ENCODE results near the gene PAH.

Gene PAH

GRCh38 chr12:102799229-102799628 is 117.8 kb downstream of the PAH start:
- H3K9ac ChIP-seq (ENCODE audit: low read length) = no peak overlapping the region
- no peaks in the 10 kb centered on the region for H3K27me3 ChIP-seq (ENCODE audit: control insufficient read depth, insufficient read depth, low read length)
- no peak overlapping the region for H3K4me3 ChIP-seq (ENCODE audit: low read length)
- no peak overlapping the region for H3K27ac ChIP-seq (ENCODE audit: low read depth, low read length)
- H3K36me3 ChIP-seq (ENCODE audit: control insufficient read depth, insufficient read depth, low read length) = no peaks in the 10 kb centered on the region
- no peaks in the 10 kb centered on the region for H3K4me1 ChIP-seq (ENCODE audit: control insufficient read depth, insufficient read depth, low read length)

GRCh38 chr12:102797528-102797927 is 119.5 kb downstream of the PAH start:
- H3K9ac ChIP-seq (ENCODE audit: low read length) = no peak overlapping the region
- no peaks in the 10 kb centered on the region for H3K36me3 ChIP-seq (ENCODE audit: control insufficient read depth, insufficient read depth, low read length)
- H3K27ac ChIP-seq (ENCODE audit: low read depth, low read length) = no peak overlapping the region
- H3K4me3 ChIP-seq (ENCODE audit: low read length) = no peak overlapping the region
- H3K4me1 ChIP-seq (ENCODE audit: control insufficient read depth, insufficient read depth, low read length) = no peaks in the 10 kb centered on the region
- H3K27me3 ChIP-seq (ENCODE audit: control insufficient read depth, insufficient read depth, low read length) = no peaks in the 10 kb centered on the region

- Histone ChIP-seq H3K27me3 (ENCODE audit: control insufficient read depth, insufficient read depth, low read length) (no peaks in the 10 kb centered on the region), H3K27ac (ENCODE audit: low read depth, low read length) (no peak overlapping the region), H3K9ac (ENCODE audit: low read length) (no peak overlapping the region), H3K4me1 (ENCODE audit: control insufficient read depth, insufficient read depth, low read length) (no peaks in the 10 kb centered on the region), H3K36me3 (ENCODE audit: control insufficient read depth, insufficient read depth, low read length) (no peaks in the 10 kb centered on the region), H3K4me3 (ENCODE audit: low read length) (no peak overlapping the region)
Observed at GRCh38 chr12:102793921-102794320, 123.1 kb downstream of the PAH start.
